ENCODE measurements around the gene COBLL1.

COBLL1 gene

GRCh38 chr2:164770421-164770916, 71.2 kb downstream of the COBLL1 start:
- no peak for TF ChIP-seq REST (IDR thresholded peaks at IDR 0.05; ENCODE audit: insufficient read depth in 1 of 2, low read depth in 2 of 2, low read length in 2 of 2)
- TF ChIP-seq POLR2AphosphoS5 (IDR thresholded peaks at IDR 0.05; ENCODE audit: low read depth, low read length) = no peak
- no peak for TF ChIP-seq FOXP2 (optimal IDR thresholded peaks at IDR 0.05; ENCODE audit: borderline replicate concordance, extremely low read depth, extremely low read length, insufficient read depth)
- TF ChIP-seq SIN3A (IDR thresholded peaks at IDR 0.05; ENCODE audit: borderline replicate concordance, insufficient read depth, low read length) = no peak

GRCh38 chr2:164766954-164767320, 74.7 kb downstream of the COBLL1 start:
- TF ChIP-seq SIN3A (IDR thresholded peaks at IDR 0.05; ENCODE audit: borderline replicate concordance, insufficient read depth, low read length) = no peak

- TF ChIP-seq SIN3A (IDR thresholded peaks at IDR 0.05; ENCODE audit: borderline replicate concordance, insufficient read depth, low read length) (no peak), TAF1 (IDR thresholded peaks at IDR 0.05; ENCODE audit: borderline replicate concordance, insufficient read depth, low read length) (no peak), POLR2AphosphoS5 (IDR thresholded peaks at IDR 0.05; ENCODE audit: low read depth, low read length) (no peak), REST (IDR thresholded peaks at IDR 0.05; ENCODE audit: insufficient read depth in 1 of 2, low read depth in 2 of 2, low read length in 2 of 2) (no peak), FOXP2 (optimal IDR thresholded peaks at IDR 0.05; ENCODE audit: borderline replicate concordance, extremely low read depth, extremely low read length, insufficient read depth) (no peak)
These were observed 75.2 kb downstream of the COBLL1 start for GRCh38 chr2:164766216-164766953.

GRCh38 chr2:164764996-164765395, 76.6 kb downstream of the COBLL1 start:
- no peak for TF ChIP-seq REST (IDR thresholded peaks at IDR 0.05; ENCODE audit: insufficient read depth in 1 of 2, low read depth in 2 of 2, low read length in 2 of 2)
- no peak for TF ChIP-seq TAF1 (IDR thresholded peaks at IDR 0.05; ENCODE audit: borderline replicate concordance, insufficient read depth, low read length)
- TF ChIP-seq FOXP2 (optimal IDR thresholded peaks at IDR 0.05; ENCODE audit: borderline replicate concordance, extremely low read depth, extremely low read length, insufficient read depth) = no peak
- no peak for TF ChIP-seq SIN3A (IDR thresholded peaks at IDR 0.05; ENCODE audit: borderline replicate concordance, insufficient read depth, low read length)
- TF ChIP-seq POLR2AphosphoS5 (IDR thresholded peaks at IDR 0.05; ENCODE audit: low read depth, low read length) = no peak

GRCh38 chr2:164764474-164764873, 77.1 kb downstream of the COBLL1 start:
- TF ChIP-seq POLR2AphosphoS5 (IDR thresholded peaks at IDR 0.05; ENCODE audit: low read depth, low read length) = no peak
- TF ChIP-seq TAF1 (IDR thresholded peaks at IDR 0.05; ENCODE audit: borderline replicate concordance, insufficient read depth, low read length) = no peak
- no peak for TF ChIP-seq FOXP2 (optimal IDR thresholded peaks at IDR 0.05; ENCODE audit: borderline replicate concordance, extremely low read depth, extremely low read length, insufficient read depth)
- no peak for TF ChIP-seq SIN3A (IDR thresholded peaks at IDR 0.05; ENCODE audit: borderline replicate concordance, insufficient read depth, low read length)
- TF ChIP-seq REST (IDR thresholded peaks at IDR 0.05; ENCODE audit: insufficient read depth in 1 of 2, low read depth in 2 of 2, low read length in 2 of 2) = no peak
